Measurements from ENCODE around the gene PCSK1. TPM values are rescaled to one million over a fixed set of nuclear protein-coding genes. Genes with fewer than 3 reads are reported as not detected.

PCSK1 gene
- total RNA-seq, 1 donor from 2014 or later: not detected

DNA sequence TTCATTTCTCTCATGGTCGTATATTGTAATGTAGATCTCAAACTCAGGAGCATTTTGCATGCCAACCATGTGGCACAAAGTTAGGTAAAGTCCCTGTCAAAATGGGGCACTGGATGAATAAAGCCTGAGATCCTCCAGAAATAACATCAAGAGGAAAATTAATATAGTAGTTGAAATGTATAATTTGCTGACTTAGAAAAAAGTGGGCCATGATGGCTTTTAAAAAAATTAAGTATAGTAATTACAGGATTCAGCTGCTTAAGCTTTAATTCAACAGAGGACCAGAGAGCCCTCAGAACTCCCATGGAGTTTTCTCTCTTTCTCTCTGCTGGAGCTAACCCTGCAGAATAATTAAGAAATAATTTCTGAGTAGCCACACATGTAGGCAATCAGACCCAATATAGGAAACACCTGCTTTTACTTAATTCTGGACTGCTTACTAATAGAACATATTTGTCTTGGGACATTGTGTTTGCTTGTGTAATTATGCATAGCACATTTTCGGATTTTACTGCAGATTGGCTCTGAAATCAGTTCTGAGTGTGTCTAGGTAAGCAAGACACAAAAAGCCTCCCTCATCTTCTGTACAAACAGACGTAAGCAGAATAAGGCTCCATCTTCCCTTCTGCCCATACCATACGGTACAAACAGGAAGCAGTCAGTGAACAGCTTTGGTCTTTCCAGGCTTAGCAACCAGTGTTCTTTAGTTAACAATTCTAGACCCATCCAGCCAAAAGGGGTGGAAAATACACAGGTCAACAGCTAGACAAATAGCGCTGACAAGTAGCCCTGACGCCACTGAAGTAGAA, 26.5 kb upstream of the PCSK1 start:
- CTCF ChIA-PET: no interaction called here
- ATAC-seq (ENCODE audit: low read depth): no peak
- POLR2A ChIA-PET: no interaction called here
- no peak for DNase-seq
- no peak overlapping the region for H3K4me3 Mint-ChIP-seq
- no peaks in the 10 kb centered on the region for H3K4me1 Mint-ChIP-seq
- H3K36me3 Mint-ChIP-seq (ENCODE audit: low read depth): no peaks in the 10 kb centered on the region
- no peak overlapping the region for H3K27ac Mint-ChIP-seq
- peaks cover 7% of the 10 kb centered on the region for H3K27me3 Mint-ChIP-seq
- H3K9me3 Mint-ChIP-seq: peaks cover 4% of the 10 kb centered on the region
- TF ChIP-seq, protein P1, sequence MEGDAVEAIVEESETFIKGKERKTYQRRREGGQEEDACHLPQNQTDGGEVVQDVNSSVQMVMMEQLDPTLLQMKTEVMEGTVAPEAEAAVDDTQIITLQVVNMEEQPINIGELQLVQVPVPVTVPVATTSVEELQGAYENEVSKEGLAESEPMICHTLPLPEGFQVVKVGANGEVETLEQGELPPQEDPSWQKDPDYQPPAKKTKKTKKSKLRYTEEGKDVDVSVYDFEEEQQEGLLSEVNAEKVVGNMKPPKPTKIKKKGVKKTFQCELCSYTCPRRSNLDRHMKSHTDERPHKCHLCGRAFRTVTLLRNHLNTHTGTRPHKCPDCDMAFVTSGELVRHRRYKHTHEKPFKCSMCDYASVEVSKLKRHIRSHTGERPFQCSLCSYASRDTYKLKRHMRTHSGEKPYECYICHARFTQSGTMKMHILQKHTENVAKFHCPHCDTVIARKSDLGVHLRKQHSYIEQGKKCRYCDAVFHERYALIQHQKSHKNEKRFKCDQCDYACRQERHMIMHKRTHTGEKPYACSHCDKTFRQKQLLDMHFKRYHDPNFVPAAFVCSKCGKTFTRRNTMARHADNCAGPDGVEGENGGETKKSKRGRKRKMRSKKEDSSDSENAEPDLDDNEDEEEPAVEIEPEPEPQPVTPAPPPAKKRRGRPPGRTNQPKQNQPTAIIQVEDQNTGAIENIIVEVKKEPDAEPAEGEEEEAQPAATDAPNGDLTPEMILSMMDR (IDR thresholded peaks at IDR 0.05): no peak
- intact Hi-C loops (cut with micrococcal nuclease): no loop called here

DNA sequence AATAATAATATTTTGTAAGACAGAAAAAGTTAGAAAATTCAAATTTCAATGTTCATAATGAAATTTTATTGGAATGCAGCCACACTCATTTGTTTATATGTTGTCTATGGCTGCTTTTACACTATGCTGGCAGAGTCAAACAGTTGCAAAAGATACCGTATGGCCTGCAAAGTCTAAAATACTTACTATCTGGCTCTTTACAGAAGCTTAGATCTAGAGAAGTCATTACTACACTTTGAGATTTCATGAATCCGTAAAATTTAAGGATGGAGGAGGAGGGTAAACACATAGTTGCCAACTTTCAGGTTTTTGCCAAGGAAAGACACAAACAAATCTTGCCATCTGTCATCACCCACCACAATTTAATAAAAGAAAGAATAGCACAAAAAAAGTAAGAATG, 25.1 kb upstream of the PCSK1 start:
- TF ChIP-seq, protein P1 (IDR thresholded peaks at IDR 0.05): no peak
- intact Hi-C loops (cut with micrococcal nuclease): no loop called here

DNA sequence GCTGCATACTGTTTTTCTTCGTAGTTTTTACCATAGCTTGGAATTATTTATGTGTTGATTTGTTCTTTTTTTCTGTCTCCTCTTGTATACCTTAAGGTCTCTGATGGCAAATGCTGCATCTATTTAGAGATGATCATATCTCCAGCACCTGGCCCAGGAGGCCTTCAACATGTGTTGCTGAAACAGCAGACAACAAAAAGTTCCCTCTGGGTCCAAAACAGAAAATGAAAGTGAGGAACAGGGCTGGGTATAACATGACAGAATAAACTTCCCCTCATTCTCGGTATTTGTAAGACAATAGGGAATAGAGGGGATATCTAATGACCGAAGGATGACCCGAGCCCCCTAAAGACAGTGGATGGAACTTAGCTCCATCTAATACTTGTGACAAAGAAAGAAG, 22.7 kb upstream of the PCSK1 start:
- ATAC-seq (ENCODE audit: low read depth) (no peak), DNase-seq (no peak)
- no peaks in the 10 kb centered on the region for H3K36me3 Mint-ChIP-seq (ENCODE audit: low read depth)
- H3K4me3 Mint-ChIP-seq: no peak overlapping the region
- H3K9me3 Mint-ChIP-seq: peaks cover 4% of the 10 kb centered on the region
- no peak overlapping the region for H3K27ac Mint-ChIP-seq
- POLR2A ChIA-PET: no interaction called here
- TF ChIP-seq, protein P1 (IDR thresholded peaks at IDR 0.05): no peak
- peaks cover under 1% of the 10 kb centered on the region for H3K27me3 Mint-ChIP-seq
- CTCF ChIA-PET: no interaction called here
- H3K4me1 Mint-ChIP-seq: no peaks in the 10 kb centered on the region
- intact Hi-C loops (cut with micrococcal nuclease): no loop called here

More for the DNA sequence above, 25.1 kb upstream of the PCSK1 start:
- peaks cover 5% of the 10 kb centered on the region for H3K27me3 Mint-ChIP-seq
- H3K36me3 Mint-ChIP-seq (ENCODE audit: low read depth): no peaks in the 10 kb centered on the region
- H3K27ac Mint-ChIP-seq: no peak overlapping the region
- H3K9me3 Mint-ChIP-seq: peaks cover 4% of the 10 kb centered on the region
- ChIA-PET CTCF (no interaction called here), POLR2A (no interaction called here)
- no peaks in the 10 kb centered on the region for H3K4me1 Mint-ChIP-seq
- no peak for ATAC-seq (ENCODE audit: low read depth)
- no peak for DNase-seq
- no peak overlapping the region for H3K4me3 Mint-ChIP-seq

DNA sequence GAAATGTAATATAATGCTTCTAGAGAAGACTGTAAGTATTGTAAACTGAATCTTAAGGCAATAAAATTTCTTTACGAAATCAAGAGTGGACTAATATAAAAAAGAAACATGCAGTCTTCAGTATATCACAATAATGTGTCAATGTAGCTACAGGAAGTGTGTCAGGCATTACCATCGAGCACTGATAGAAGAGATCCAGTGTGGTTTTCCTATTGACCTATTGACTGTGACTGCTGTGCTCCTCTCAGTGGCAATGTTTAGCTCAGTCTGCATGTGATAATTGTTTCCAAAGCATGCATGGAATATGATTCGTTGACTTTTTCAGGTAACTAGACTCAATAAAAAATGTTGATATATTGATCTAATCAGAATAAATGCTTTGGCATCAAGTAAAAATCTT, 20.3 kb upstream of the PCSK1 start:
- TF ChIP-seq, protein P1 (IDR thresholded peaks at IDR 0.05): no peak
- CTCF ChIA-PET: no interaction called here

DNA sequence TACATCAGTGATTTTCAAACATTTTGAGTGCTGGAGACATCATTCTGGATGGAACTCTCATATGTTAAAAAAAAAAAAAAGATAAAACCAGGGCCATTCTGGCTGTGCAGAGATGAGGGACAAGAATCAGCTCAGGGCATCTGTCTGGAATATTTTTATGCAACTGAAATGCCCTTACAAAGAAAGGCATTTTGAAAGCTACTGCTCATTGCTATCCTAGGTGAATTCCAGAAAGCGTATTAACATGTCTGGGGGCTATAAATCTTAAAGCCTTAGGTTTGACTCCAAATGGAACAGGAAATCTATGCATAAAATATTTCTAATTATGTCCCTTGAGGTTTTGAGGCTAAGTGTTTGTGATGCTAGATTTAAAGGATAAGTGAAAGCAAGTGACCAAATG, 14.9 kb upstream of the PCSK1 start:
- TF ChIP-seq, protein P1 (IDR thresholded peaks at IDR 0.05): no peak
- DNase-seq (no peak), ATAC-seq (ENCODE audit: low read depth) (no peak)
- Mint-ChIP-seq H3K27ac (no peak overlapping the region), H3K4me3 (no peak overlapping the region), H3K9me3 (no peaks in the 10 kb centered on the region), H3K36me3 (ENCODE audit: low read depth) (no peaks in the 10 kb centered on the region), H3K27me3 (peaks cover 30% of the 10 kb centered on the region), H3K4me1 (no peaks in the 10 kb centered on the region)
- intact Hi-C loops (cut with micrococcal nuclease): no loop called here
- ChIA-PET CTCF (no interaction called here), POLR2A (interaction anchor here (0.6 kb wide), 1 partner anchor 705 kb away, joined by 3 read pairs; no protein-coding TSS in a partner anchor)

More for the DNA sequence above, 20.3 kb upstream of the PCSK1 start:
- no peak overlapping the region for H3K27ac Mint-ChIP-seq
- intact Hi-C loops (cut with micrococcal nuclease): no loop called here
- peaks cover 4% of the 10 kb centered on the region for H3K9me3 Mint-ChIP-seq
- no peaks in the 10 kb centered on the region for H3K4me1 Mint-ChIP-seq
- no peak for DNase-seq
- H3K27me3 Mint-ChIP-seq: peaks cover 10% of the 10 kb centered on the region
- POLR2A ChIA-PET: no interaction called here
- H3K4me3 Mint-ChIP-seq: no peak overlapping the region
- no peak for ATAC-seq (ENCODE audit: low read depth)
- no peaks in the 10 kb centered on the region for H3K36me3 Mint-ChIP-seq (ENCODE audit: low read depth)

All from activated B cell treated with CpG ODN at 0.5 μM for 24 hours (primary cell).